Measurements from ENCODE around the gene ME2. TPM values are rescaled to one million over a fixed set of nuclear protein-coding genes. Genes with fewer than 3 reads are reported as not detected.

The ME2 gene
- polyA plus RNA-seq, 1 experiment = 21.9 TPM

DNA sequence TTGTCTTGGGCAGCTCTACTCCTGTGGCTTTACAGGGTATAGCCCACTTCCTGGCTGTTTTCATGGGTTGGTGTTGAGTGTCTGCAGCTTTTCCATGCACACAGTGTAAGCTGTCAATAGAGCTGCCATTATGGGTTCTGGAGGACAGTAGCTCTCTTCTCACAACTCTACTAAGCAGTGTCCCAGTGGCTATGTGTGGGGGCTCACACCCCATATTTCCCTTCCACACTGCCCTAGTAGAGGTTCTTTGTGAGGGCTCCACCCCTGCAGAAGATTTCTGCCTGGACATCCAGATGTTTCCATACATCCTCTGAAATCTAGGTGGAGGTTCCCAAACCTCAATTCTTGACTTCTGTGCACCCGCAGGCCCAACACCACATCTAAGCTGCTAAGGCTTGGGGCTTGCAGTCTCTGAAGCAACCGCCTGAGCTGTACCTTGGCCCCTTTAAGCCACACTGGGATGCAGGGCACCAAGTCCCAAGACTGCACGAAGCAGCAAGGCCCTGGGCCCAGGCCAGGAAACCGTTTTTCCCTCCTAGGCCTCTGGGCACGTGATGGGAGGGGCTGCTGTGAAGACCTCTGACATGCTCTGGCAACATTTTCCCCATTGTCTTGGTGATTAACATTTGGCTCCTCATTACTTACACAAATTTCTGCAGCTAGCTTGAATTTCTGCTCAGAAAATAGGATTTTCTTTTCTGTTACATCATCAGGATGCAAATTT, 98.3 kb downstream of the ME2 start:
- Histone ChIP-seq H3K36me3 (ENCODE audit: control insufficient read depth, insufficient read depth, low read length) (peaks cover 11% of the 10 kb centered on the region), H3K4me3 (ENCODE audit: low read depth, low read length) (no peak overlapping the region), H3K27me3 (ENCODE audit: control insufficient read depth, insufficient read depth, low read length) (no peaks in the 10 kb centered on the region)
- POLR2A ChIA-PET = no interaction called here
- DNase-seq (ENCODE audit: low read depth) = no peak
- CTCF ChIA-PET = no interaction called here
- TF ChIP-seq, protein P1, sequence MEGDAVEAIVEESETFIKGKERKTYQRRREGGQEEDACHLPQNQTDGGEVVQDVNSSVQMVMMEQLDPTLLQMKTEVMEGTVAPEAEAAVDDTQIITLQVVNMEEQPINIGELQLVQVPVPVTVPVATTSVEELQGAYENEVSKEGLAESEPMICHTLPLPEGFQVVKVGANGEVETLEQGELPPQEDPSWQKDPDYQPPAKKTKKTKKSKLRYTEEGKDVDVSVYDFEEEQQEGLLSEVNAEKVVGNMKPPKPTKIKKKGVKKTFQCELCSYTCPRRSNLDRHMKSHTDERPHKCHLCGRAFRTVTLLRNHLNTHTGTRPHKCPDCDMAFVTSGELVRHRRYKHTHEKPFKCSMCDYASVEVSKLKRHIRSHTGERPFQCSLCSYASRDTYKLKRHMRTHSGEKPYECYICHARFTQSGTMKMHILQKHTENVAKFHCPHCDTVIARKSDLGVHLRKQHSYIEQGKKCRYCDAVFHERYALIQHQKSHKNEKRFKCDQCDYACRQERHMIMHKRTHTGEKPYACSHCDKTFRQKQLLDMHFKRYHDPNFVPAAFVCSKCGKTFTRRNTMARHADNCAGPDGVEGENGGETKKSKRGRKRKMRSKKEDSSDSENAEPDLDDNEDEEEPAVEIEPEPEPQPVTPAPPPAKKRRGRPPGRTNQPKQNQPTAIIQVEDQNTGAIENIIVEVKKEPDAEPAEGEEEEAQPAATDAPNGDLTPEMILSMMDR (IDR thresholded peaks at IDR 0.05; ENCODE audit: insufficient read depth, low read depth, low read length) = no peak

DNA sequence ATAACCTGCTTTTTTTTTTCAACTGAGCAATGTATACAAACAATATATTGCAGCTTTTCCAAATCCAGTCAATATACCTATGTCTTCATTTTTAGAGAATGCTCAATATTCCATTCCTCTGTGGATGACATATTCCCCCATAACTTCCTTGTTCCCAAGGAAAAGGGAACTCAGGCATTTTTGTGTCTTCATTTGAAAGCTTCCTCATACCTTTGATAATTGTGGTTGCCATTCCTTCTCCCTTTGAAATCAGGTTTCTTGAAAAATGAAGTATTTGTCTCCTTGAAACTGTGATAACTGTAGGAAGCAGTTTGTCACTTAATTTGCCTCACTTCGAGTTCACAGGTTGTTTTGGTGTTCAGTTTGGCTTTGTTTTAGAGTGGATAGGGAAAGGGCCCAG, 102.5 kb downstream of the ME2 start:
- peak; percentile 4 for DNase-seq (ENCODE audit: low read depth)
- ChIA-PET CTCF (no interaction called here), POLR2A (no interaction called here)
- no peak overlapping the region for H3K4me3 ChIP-seq (ENCODE audit: low read depth, low read length)
- TF ChIP-seq, protein P1 (IDR thresholded peaks at IDR 0.05; ENCODE audit: insufficient read depth, low read depth, low read length) = no peak
- H3K36me3 ChIP-seq (ENCODE audit: control insufficient read depth, insufficient read depth, low read length) = peaks cover 8% of the 10 kb centered on the region
- no peaks in the 10 kb centered on the region for H3K27me3 ChIP-seq (ENCODE audit: control insufficient read depth, insufficient read depth, low read length)

DNA sequence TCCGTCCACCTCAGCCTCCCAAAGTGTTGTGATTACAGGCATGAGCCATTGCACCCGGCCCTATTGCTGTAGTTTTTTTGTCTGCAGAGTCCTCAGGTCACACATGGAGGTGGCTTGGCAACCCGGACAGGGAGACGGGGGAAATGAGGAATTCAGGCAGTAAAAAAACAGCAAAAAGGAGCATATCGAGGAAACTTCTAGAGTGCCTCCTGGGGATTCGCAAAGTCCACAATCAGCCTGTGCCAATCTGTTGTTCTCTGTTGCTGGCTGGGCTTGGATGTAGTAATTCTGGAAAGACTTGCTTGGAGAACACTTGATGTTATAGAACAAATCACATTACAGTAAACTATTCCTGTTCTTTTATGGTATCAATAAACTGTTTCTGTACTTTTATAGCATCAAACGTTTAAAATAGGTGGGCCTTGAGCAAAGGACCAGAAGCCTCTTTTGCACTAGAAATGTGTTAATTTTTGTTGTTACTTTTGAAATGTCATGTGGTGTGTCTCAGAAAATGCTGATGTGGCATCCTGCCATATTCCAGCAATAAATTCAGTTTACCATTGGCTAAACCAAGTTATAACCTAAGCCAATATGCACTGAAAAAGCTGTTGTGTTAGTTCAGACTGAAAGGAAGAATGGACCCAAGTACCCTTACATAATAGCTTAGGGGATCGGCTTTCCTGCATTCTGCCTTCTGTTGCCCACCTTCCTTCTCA, 103.3 kb downstream of the ME2 start:
- DNase-seq (ENCODE audit: low read depth) = no peak
- ChIA-PET CTCF (interaction anchor here (0.9 kb wide), 1 partner anchor 48 kb away, joined by 3 read pairs; the partner anchor contains the start of gene SMAD4), POLR2A (no interaction called here)
- H3K27me3 ChIP-seq (ENCODE audit: control insufficient read depth, insufficient read depth, low read length) = no peaks in the 10 kb centered on the region
- peaks cover 3% of the 10 kb centered on the region for H3K36me3 ChIP-seq (ENCODE audit: control insufficient read depth, insufficient read depth, low read length)
- TF ChIP-seq, protein P1 (IDR thresholded peaks at IDR 0.05; ENCODE audit: insufficient read depth, low read depth, low read length) = no peak
- H3K4me3 ChIP-seq (ENCODE audit: low read depth, low read length) = no peak overlapping the region

DNA sequence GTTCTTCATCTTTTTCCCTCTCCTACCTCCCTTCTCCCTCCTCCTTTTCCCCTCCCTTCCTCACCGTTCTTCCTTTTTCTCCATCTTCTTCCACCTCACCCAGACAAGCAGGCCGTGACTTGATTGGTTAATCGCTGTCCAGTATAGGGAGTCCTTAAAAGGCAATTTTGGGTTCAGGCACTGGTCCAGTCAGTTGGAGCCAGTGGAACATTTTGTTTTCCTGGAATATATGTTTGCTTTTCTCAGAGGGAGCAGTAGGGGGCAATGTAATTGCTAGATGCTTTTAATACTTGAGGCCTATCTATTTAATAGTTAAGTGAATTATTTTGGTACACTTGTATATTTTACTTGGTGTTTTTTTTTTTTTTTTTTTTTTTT, 103.9 kb downstream of the ME2 start:
- no peak for DNase-seq (ENCODE audit: low read depth)
- Histone ChIP-seq H3K36me3 (ENCODE audit: control insufficient read depth, insufficient read depth, low read length) (peaks cover 1% of the 10 kb centered on the region; the same call in 1 of the 2 replicates), H3K27me3 (ENCODE audit: control insufficient read depth, insufficient read depth, low read length) (no peaks in the 10 kb centered on the region), H3K4me3 (ENCODE audit: low read depth, low read length) (no peak overlapping the region)
- POLR2A ChIA-PET = no interaction called here
- TF ChIP-seq, protein P1 (IDR thresholded peaks at IDR 0.05; ENCODE audit: insufficient read depth, low read depth, low read length) = no peak
- CTCF ChIA-PET = interaction anchor here (0.9 kb wide), 1 partner anchor 47 kb away, joined by 3 read pairs; the partner anchor contains the start of gene SMAD4

DNA sequence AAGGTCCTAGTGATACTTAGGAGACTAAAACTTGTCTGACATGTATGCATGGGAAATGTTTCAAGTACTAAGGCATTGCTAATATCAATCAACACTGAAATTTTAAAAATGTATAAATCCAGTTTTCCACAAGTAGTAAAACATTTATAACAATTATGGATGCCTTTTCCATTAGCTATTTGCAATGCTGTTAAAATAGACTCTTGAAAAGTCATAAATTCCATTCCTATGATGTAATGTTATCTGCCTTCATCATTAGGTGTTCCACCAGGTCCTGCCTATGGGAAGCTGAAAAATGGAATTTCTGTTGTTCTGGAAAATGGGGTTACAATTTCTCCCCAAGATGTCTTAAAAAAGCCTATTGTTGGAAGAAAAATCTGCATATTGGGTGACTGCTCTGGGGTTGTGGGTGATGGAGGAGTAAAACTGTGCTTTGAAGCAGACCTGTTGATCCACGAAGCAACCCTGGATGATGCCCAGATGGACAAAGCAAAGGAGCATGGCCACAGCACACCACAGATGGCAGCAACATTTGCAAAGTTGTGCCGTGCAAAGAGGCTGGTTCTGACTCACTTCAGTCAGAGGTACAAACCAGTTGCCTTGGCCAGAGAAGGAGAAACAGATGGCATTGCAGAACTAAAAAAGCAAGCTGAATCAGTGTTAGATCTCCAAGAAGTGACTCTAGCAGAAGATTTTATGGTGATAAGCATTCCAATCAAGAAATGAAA, 107.6 kb downstream of the ME2 start:
- ChIA-PET POLR2A (interaction anchor here (0.8 kb wide), 1 partner anchor 9 kb away, joined by 11 read pairs; no protein-coding TSS in a partner anchor), CTCF (interaction anchor here (0.7 to 3.2 kb wide), 4 partner anchors 23 to 108 kb away, joined by 3 to 12 read pairs (median 3); no protein-coding TSS in a partner anchor)
- 0 out of 2 replicates have a peak, but pooled peaks cover 1% of the 10 kb centered on the region for H3K36me3 ChIP-seq (ENCODE audit: control insufficient read depth, insufficient read depth, low read length)
- TF ChIP-seq, protein P1 (IDR thresholded peaks at IDR 0.05; ENCODE audit: insufficient read depth, low read depth, low read length) = peak; percentile 11; the same call in 1 of the 2 replicates
- H3K27me3 ChIP-seq (ENCODE audit: control insufficient read depth, insufficient read depth, low read length) = no peaks in the 10 kb centered on the region
- H3K4me3 ChIP-seq (ENCODE audit: low read depth, low read length) = no peak overlapping the region
- peak; percentile 60 for DNase-seq (ENCODE audit: low read depth)

All from BJ (cell line).